ENCODE results near the gene CCT8.

DNA sequence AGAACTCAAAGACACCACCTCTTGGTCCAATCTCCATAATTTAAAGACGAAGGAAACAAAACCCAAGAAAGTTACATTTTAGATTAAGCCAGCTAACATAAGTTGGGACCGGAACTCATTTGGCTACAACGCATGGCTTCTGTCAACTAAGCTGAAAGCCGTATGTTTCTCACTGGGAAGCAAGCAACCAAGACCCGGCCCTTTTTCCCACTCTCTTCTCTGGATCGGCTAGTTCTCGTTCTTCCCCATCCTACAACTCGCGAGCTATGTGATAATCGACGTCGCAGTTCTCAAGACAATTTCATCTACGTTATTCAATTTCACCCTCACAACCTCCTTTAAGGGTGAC is 601 bp downstream of the CCT8 start:
- TF ChIP-seq CTCF (conservative IDR thresholded peaks at IDR 0.05; ENCODE audit: low read length) (no peak), EZH2phosphoT487 (IDR thresholded peaks at IDR 0.05; ENCODE audit: borderline replicate concordance) (no peak)

Measured in Loucy (cell line).